Measurements from ENCODE around the gene FBRSL1. TPM values are rescaled to one million over a fixed set of nuclear protein-coding genes. Genes with fewer than 3 reads are reported as not detected.

The FBRSL1 gene
- total and polyA plus RNA-seq, 2 of the 8 experiments (the other 6 are each of a cell fraction or from before 2014, with no cell fraction given) = 18.4 to 109 TPM

- no peak for TF ChIP-seq CHD7 (IDR thresholded peaks at IDR 0.05; ENCODE audit: insufficient replicate concordance, low read length)
- no peak for TF ChIP-seq EZH2 (IDR thresholded peaks at IDR 0.05; ENCODE audit: low read depth, low read length, severe bottlenecking)
- no peak for TF ChIP-seq ATF2 (IDR thresholded peaks at IDR 0.05; ENCODE audit: low read length)
- no peak for TF ChIP-seq TAF7 (optimal IDR thresholded peaks at IDR 0.05; ENCODE audit: borderline replicate concordance, low read depth, low read length)
- no peak for TF ChIP-seq POLR2AphosphoS5 (IDR thresholded peaks at IDR 0.05; ENCODE audit: low read depth, low read length)
Measured at GRCh38 chr12:132537049-132537448, 47.1 kb downstream of the FBRSL1 start (continued).
